SK-N-SH treated with all-trans-retinoic acid at 6 μM for 48 hours (cell line): ENCODE data around the gene FCHSD2.

ENCODE experiments used
- ARNTL ChIP-seq: fragments of 450-650 bp; formaldehyde crosslinking; IDR thresholded peaks from 2 replicates; pipeline ENCODE4 v1.5.0; 2020; ENCODE audit warnings: low read depth, mild to moderate bottlenecking, moderate library complexity, borderline replicate concordance
- BACH2 ChIP-seq: fragments of 250-450 bp; sonication (Bioruptor Pico); IDR thresholded peaks from 2 replicates; pipeline ENCODE4 v1.9.0; 2021; ENCODE audit warnings: mild to moderate bottlenecking, borderline replicate concordance
- ISL1 ChIP-seq: fragments of 250-450 bp; sonication (Bioruptor Pico); IDR thresholded peaks from 2 replicates; pipeline ENCODE4 v2.1.2; 2022; ENCODE audit warnings: mild to moderate bottlenecking, moderate library complexity
- RARB ChIP-seq: fragments of 250-450 bp; sonication (Bioruptor Pico); IDR thresholded peaks from 2 replicates; pipeline ENCODE4 v1.8.0; 2021; ENCODE audit warnings: mild to moderate bottlenecking, moderate library complexity
- SNAI2 ChIP-seq: fragments of 250-450 bp; sonication (Bioruptor Pico); IDR thresholded peaks from 2 replicates; pipeline ENCODE4 v1.5.0; 2020; ENCODE audit warnings: mild to moderate bottlenecking, moderate library complexity
- TCF4 ChIP-seq: fragments of 250-450 bp; sonication (Bioruptor Pico); IDR thresholded peaks from 2 replicates; pipeline ENCODE4 v1.8.0; 2021; ENCODE audit warnings: mild to moderate bottlenecking, moderate library complexity, borderline replicate concordance
- TOX ChIP-seq: fragments of 250-450 bp; sonication (Bioruptor Pico); IDR thresholded peaks from 2 replicates; pipeline ENCODE4 v1.8.0; 2021; ENCODE audit warnings: mild to moderate bottlenecking, moderate library complexity, borderline replicate concordance
- ZFP30 ChIP-seq: fragments of 450-650 bp; formaldehyde crosslinking; IDR thresholded peaks from 2 replicates; pipeline ENCODE4 v1.5.0; 2022; ENCODE audit warnings: mild to moderate bottlenecking, moderate library complexity
- ZNF70 ChIP-seq: fragments of 450-650 bp; formaldehyde crosslinking; IDR thresholded peaks from 2 replicates; pipeline ENCODE4 v1.5.0; 2020; ENCODE audit warnings: mild to moderate bottlenecking, moderate library complexity
- ZNF8 ChIP-seq: fragments of 450-650 bp; formaldehyde crosslinking; IDR thresholded peaks from 2 replicates; pipeline ENCODE4 v1.5.0; 2020; ENCODE audit warnings: mild to moderate bottlenecking, moderate library complexity
- TF ChIP-seq, protein P1 (sequence below): fragments of 250-450 bp; sonication (Bioruptor Pico); IDR thresholded peaks from 2 replicates; pipeline ENCODE4 v1.8.0; 2020; ENCODE audit warnings: mild to moderate bottlenecking, moderate library complexity, borderline replicate concordance
- TF ChIP-seq, protein P2 (sequence below): fragments of 250-450 bp; sonication (Bioruptor Pico); IDR thresholded peaks from 2 replicates; pipeline ENCODE4 v1.5.1; 2020; ENCODE audit warnings: low read depth, mild to moderate bottlenecking, moderate library complexity

DNA sequence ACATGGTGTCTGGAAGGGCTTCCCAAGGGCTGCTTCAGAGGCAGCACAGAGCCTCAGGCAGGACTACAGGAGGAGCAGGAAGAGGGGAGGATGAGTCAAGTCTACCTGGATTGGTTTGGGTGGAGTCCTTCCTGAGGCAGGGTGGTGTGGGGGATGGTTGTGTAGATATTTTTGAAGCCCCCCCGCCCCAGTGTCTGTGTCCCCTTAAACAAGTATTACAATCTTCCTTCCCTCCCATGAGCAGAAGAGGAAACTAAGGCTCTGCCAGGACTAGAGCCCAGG lies 34.7 kb upstream of the FCHSD2 start:
- TF ChIP-seq, protein P1, sequence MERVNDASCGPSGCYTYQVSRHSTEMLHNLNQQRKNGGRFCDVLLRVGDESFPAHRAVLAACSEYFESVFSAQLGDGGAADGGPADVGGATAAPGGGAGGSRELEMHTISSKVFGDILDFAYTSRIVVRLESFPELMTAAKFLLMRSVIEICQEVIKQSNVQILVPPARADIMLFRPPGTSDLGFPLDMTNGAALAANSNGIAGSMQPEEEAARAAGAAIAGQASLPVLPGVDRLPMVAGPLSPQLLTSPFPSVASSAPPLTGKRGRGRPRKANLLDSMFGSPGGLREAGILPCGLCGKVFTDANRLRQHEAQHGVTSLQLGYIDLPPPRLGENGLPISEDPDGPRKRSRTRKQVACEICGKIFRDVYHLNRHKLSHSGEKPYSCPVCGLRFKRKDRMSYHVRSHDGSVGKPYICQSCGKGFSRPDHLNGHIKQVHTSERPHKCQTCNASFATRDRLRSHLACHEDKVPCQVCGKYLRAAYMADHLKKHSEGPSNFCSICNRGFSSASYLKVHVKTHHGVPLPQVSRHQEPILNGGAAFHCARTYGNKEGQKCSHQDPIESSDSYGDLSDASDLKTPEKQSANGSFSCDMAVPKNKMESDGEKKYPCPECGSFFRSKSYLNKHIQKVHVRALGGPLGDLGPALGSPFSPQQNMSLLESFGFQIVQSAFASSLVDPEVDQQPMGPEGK (CRISPR knock-in tag) = no peak
- TF ChIP-seq ISL1 (CRISPR knock-in tag) (no peak), TOX (no peak), ZNF70 (CRISPR knock-in tag) (no peak), RARB (no peak), ZFP30 (no peak), SNAI2 (CRISPR knock-in tag) (no peak), ZNF8 (CRISPR knock-in tag) (no peak), BACH2 (CRISPR knock-in tag) (no peak), ARNTL (CRISPR knock-in tag) (no peak), TCF4 (CRISPR knock-in tag) (no peak)
- TF ChIP-seq, protein P2, sequence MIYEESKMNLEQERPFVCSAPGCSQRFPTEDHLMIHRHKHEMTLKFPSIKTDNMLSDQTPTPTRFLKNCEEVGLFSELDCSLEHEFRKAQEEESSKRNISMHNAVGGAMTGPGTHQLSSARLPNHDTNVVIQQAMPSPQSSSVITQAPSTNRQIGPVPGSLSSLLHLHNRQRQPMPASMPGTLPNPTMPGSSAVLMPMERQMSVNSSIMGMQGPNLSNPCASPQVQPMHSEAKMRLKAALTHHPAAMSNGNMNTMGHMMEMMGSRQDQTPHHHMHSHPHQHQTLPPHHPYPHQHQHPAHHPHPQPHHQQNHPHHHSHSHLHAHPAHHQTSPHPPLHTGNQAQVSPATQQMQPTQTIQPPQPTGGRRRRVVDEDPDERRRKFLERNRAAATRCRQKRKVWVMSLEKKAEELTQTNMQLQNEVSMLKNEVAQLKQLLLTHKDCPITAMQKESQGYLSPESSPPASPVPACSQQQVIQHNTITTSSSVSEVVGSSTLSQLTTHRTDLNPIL = no peak
